Mucosa of descending colon (tissue), 3 donors: ENCODE measurements around the gene SRD5A1. TPM values are rescaled to one million over a fixed set of nuclear protein-coding genes. Genes with fewer than 3 reads are reported as not detected.

Experiments used
- ATAC-seq: fragments of 200-7000 bp; cut with Tn5 transposase; one replicate; pipeline ENCODE4 v1.9.1; 2020; ENCODE audit warnings: mild to moderate bottlenecking, moderate library complexity
- DNase-seq, 3 donors: peaks; one replicate each; pipeline ENCODE4 v3.0.0-alpha.2; 2020
- H3K36me3 ChIP-seq: fragments of 200-600 bp; one replicate; pipeline ENCODE4 v1.8.0; 2021; ENCODE audit warnings: low read depth, mild to moderate bottlenecking
- H3K4me1 ChIP-seq: fragments of 200-600 bp; one replicate; pipeline ENCODE4 v1.8.0; 2021; ENCODE audit warnings: low read depth, mild to moderate bottlenecking
- H3K4me3 ChIP-seq: fragments of 200-600 bp; one replicate; pipeline ENCODE4 v1.8.0; 2021; ENCODE audit warnings: mild to moderate bottlenecking
- H3K9me3 ChIP-seq: fragments of 200-600 bp; one replicate; pipeline ENCODE4 v1.8.0; 2021; ENCODE audit warnings: mild to moderate bottlenecking
- intact Hi-C, 2 donors: fragments of 100-400 bp; cut with DNase I in 1 of 2; cut with micrococcal nuclease in 1 of 2; formaldehyde crosslinking; loops; one replicate each; pipeline versions ENCODE4 v1.11.0 to v1.11.1; 2022; cut with DNase I, micrococcal nuclease
- total RNA-seq, 3 donors: library from RNA; stranded (reverse); fragmentation: NEBNext Ultra II Directional in 2 of 3; extraction: Animal tissue kit (Norgen Biotek cat#: 25700) in 2 of 3; gene quantifications; one replicate each; pipeline versions ENCODE4 v1.2.1 to v1.2.4, GENCODE V29; 2021 to 2023
- TF ChIP-seq, protein P1 (sequence below): fragments of 200-600 bp; IDR thresholded peaks from one replicate; pipeline ENCODE4 v1.8.0; 2022; ENCODE audit warnings: antibody characterized with exemption, mild to moderate bottlenecking
- donor health status: DM: no; HTN: no; CAD: no; lungs with moderate emphysema.
- donor health status: DM: no; HTN: no; CAD: no.
- donor health status: DM: no; HTN: yes; CAD: no.

SRD5A1 gene
- total RNA-seq, 3 donors from 2014 or later = 12.7 to 16.2 (median 14.3) TPM

GRCh38 chr5:6718718-6719117 is 85.5 kb downstream of the SRD5A1 start:
- DNase-seq = no peak
- H3K4me1 ChIP-seq = peaks cover 29% of the 10 kb centered on the region

GRCh38 chr5:6719417-6719816 is 86.2 kb downstream of the SRD5A1 start:
- intact Hi-C loops = no loop called here
- H3K4me1 ChIP-seq = peaks cover 29% of the 10 kb centered on the region
- H3K36me3 ChIP-seq = no peaks in the 10 kb centered on the region
- no peak for ATAC-seq
- no peaks in the 10 kb centered on the region for H3K9me3 ChIP-seq
- DNase-seq = no peak
- no peak overlapping the region for H3K4me3 ChIP-seq
- TF ChIP-seq, protein P1, sequence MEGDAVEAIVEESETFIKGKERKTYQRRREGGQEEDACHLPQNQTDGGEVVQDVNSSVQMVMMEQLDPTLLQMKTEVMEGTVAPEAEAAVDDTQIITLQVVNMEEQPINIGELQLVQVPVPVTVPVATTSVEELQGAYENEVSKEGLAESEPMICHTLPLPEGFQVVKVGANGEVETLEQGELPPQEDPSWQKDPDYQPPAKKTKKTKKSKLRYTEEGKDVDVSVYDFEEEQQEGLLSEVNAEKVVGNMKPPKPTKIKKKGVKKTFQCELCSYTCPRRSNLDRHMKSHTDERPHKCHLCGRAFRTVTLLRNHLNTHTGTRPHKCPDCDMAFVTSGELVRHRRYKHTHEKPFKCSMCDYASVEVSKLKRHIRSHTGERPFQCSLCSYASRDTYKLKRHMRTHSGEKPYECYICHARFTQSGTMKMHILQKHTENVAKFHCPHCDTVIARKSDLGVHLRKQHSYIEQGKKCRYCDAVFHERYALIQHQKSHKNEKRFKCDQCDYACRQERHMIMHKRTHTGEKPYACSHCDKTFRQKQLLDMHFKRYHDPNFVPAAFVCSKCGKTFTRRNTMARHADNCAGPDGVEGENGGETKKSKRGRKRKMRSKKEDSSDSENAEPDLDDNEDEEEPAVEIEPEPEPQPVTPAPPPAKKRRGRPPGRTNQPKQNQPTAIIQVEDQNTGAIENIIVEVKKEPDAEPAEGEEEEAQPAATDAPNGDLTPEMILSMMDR = no peak

More at GRCh38 chr5:6718718-6719117, 85.5 kb downstream of the SRD5A1 start:
- Histone ChIP-seq H3K36me3 (no peaks in the 10 kb centered on the region), H3K4me3 (no peak overlapping the region), H3K9me3 (no peaks in the 10 kb centered on the region)
- TF ChIP-seq, protein P1 = no peak
- ATAC-seq = no peak
- intact Hi-C loops = no loop called here

GRCh38 chr5:6719896-6720560 is 86.8 kb downstream of the SRD5A1 start:
- DNase-seq = no peak
- Histone ChIP-seq H3K9me3 (no peaks in the 10 kb centered on the region), H3K4me3 (no peak overlapping the region), H3K36me3 (no peaks in the 10 kb centered on the region), H3K4me1 (peaks cover 29% of the 10 kb centered on the region)
- TF ChIP-seq, protein P1 = no peak
- ATAC-seq = no peak
- intact Hi-C loops = no loop called here

GRCh38 chr5:6720561-6720921 is 87.3 kb downstream of the SRD5A1 start:
- Histone ChIP-seq H3K9me3 (no peaks in the 10 kb centered on the region), H3K4me1 (peaks cover 28% of the 10 kb centered on the region), H3K36me3 (no peaks in the 10 kb centered on the region), H3K4me3 (no peak overlapping the region)
- intact Hi-C loops = no loop called here
- TF ChIP-seq, protein P1 = no peak
- ATAC-seq (no peak), DNase-seq (no peak)

- no peak for ATAC-seq
- no peaks in the 10 kb centered on the region for H3K36me3 ChIP-seq
- intact Hi-C loops = no loop called here
- H3K4me3 ChIP-seq = no peak overlapping the region
- no peak for DNase-seq
- TF ChIP-seq, protein P1 = no peak
- H3K4me1 ChIP-seq = peaks cover 19% of the 10 kb centered on the region
- H3K9me3 ChIP-seq = no peaks in the 10 kb centered on the region
Measured at GRCh38 chr5:6721442-6721841, 88.2 kb downstream of the SRD5A1 start.

GRCh38 chr5:6722015-6722414 is 88.8 kb downstream of the SRD5A1 start:
- no peak overlapping the region for H3K4me3 ChIP-seq
- H3K4me1 ChIP-seq = peaks cover 17% of the 10 kb centered on the region
- H3K9me3 ChIP-seq = no peaks in the 10 kb centered on the region
- DNase-seq (no peak), ATAC-seq (no peak)
- TF ChIP-seq, protein P1 = no peak
- H3K36me3 ChIP-seq = no peaks in the 10 kb centered on the region
- intact Hi-C loops = no loop called here
